GM18517 (cell line): ENCODE data around the gene ZCCHC13.
"Not testable (repeated sequence)": the region's sequence is repeated elsewhere in the genome, so short reads cannot be mapped to it uniquely, and the experiment has no call there.

Experiments used
- ATAC-seq: cut with Tn5 transposase; IDR thresholded peaks from one replicate; pipeline ENCODE4 v1.9.1; 2021; ENCODE audit warnings: mild to moderate bottlenecking, moderate library complexity; ENCODE audit not compliant: unreplicated experiment

The ZCCHC13 gene

DNA sequence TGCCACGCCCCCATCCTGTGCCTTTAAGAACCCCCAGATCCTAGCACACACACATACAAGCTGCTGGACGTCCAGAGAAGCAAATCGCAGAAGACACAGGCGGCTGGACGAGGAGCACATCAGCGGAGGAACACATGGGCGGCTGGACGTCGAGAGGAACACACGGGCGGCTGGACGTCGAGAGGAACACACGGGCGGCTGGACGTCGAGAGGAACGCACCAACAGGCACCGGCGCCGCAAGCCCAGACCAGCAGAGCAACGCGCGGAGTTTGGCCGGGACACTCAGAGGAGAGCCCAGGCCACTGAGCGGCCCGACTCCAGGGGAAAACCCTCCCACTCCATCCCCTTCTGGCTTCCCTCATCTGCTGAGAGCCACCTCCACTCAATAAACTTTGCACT is 17.2 kb downstream of the ZCCHC13 start:
- ATAC-seq: no peak

DNA sequence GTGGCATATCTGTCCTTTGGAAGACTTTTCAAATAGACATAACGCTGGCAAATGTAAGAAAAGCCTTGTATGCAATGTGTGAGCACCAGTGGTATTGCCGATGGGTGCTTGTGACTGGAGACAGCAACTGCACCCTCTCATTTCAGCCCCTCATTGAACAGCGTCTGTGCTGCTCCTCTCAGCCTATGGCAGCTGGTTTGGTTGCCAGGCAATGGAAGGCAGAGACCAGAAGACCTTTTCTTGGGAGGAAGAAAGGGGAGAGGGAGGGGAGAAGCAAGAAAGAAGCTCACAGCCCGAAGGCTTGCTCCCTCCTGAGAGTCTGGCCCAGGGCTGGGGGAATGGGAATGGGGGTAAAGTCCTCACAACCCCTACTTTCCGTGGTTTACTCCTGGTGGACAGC is 20.2 kb downstream of the ZCCHC13 start:
- no peak for ATAC-seq

DNA sequence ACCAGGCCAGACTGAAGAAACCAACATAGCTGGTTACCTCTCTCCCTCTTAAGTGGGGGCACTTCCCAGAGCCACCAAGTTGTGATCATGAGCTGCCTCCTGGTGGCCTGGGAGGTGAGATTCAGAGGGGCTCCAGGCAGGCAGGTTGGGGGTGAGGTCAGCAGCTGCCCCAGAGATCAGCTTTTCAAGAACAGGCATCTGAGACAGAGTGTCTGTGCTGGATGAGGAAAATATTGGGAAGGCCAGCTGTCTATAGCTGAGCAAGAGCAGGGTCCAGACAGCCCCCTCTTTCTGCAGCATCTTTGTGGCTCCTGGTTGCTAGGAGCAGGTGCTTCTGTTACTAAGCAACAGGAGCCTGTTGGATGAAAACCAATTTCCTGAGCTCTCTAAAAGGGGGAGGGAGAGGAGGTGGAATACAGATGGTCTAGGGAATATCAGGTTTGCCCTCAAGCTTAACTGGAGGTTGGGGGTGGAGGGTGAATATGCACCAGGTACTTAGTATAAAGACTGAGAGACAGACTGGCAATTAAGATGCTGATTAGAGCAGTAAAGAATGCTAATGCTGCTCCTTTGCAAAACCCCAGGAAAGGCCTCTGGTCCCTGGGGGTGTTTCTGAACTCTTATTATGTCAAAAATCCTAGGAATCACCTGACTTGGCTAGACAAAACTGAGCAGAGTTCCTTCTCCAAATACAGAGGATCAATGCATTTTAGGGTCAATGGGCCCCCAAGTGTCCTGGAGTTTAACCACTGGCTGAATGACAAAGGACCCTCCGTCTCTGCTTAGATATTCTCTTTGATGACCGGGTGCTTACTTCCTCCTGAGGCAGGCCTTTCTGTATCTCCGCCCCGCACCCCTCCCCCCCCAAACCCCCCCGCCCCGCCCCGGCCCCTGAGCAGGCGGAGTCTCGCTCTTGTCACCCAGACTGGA is 21.4 kb downstream of the ZCCHC13 start:
- ATAC-seq: no peak

DNA sequence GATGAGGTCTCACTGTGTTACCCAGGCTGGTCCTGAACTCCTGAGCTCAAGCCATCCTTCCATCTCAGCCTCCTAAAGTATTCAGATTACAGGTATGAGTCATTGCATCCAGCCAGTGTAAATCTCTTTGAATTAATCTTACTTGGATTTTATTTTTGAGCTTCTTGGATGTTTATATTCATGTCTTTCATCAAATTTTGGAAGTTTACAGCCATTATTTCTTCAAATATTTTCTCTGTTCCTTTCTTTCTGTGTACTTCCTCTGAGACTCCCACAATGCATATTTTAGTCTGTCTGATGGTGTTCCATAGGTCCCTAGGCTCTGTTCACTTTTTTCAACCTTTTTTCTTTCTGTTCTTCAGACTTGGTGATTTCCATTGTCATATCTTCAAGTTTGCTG is 34.9 kb downstream of the ZCCHC13 start:
- ATAC-seq: no peak

DNA sequence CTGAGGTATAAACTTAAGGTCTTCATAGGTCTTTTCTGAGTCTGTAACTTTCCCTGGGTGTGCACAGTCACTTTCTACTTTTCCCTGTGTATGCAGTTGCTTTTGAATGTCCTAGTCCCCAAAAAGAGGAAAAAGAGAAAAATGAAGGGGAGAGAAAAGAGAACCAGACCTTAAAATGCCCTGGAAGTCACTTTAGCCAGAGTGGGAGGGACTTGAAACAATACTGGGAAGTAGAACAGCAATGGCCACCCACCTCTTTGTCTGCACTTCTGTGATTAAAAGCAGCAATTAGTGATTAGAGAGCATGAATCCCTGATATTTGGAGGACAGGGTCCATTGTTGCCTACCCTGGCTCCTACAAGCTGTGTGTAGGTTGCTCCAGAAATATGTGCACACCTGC is 36.1 kb downstream of the ZCCHC13 start:
- ATAC-seq: no peak

DNA sequence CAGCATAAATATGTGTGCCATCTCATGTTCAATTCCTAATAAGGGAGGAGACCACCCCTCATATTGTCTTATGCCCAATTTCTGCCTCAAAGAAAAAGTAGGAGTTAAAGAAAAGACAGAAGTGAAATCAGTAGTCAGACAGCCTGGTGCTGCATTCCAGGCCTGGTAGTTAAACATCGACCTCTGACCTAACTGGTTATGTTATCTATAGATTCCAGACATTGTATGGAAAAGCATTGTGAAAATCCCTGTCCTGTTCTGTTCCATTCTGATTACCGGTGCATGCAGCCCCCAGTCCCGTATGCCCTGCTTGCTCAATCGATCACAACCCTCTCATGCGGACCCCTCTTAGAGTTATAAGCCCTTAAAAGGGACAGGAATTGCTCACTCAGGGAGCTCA is 38.2 kb downstream of the ZCCHC13 start:
- ATAC-seq: not testable (repeated sequence)

DNA sequence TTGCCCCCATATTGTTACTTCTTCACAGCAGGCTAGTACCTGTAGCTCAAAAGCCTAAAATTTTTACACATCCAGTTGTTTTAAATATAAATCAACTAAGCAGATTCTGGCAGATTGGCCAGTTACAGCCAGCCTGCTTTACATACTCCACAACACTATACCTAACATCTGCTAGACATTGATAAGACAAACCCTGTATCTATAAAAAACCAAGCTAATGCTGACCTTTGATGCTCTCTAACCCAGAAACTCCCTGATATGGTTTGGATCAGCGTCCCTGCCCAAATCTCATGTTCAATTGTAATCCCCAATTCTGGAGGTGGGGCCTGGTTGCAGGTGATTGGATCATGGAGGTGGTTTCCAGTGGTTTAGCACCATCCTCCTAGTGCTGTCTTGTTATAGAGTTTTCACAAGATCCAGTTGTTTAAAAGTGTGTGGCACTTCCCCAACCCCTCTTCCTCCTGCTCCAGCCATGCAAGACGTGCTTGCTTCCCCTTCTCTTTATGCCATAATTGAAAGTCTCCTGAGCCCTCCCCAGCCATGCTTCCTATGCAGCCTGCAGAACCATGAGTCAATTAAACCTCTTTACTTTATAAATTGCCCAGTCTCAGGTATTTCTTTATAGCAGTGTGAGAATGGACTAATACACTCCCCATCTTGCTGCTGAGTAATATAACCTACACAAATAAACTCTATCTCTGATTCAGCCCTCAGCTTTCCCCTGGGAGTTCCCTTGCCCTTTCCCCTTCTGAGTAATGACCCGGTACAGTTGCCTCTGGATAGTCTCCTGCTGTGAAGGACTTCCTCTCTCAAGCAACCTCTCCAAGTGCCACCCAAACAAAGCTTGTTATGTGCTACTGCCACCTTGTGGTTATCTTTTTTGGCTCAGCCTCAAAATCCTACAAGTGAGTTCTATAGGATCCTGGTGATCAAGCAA is 39.6 kb downstream of the ZCCHC13 start:
- ATAC-seq: peak; percentile 76

DNA sequence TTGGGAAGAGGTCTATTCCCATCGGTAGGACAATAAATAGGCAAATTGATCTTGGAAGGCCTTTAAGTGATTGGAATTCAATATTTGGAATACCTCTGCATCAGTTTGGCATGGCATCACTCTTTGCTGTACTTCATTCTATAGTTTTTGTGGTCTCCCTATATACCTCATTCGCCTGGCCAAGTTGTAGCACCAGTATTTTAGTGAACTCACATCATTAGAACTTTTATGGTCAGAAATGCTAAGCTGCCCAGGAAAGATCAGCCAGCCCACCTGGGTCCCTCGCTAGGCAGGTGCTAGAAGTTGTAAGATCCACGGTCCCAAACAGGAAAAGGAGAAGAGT is 40.3 kb downstream of the ZCCHC13 start:
- ATAC-seq: peak; percentile 10

DNA sequence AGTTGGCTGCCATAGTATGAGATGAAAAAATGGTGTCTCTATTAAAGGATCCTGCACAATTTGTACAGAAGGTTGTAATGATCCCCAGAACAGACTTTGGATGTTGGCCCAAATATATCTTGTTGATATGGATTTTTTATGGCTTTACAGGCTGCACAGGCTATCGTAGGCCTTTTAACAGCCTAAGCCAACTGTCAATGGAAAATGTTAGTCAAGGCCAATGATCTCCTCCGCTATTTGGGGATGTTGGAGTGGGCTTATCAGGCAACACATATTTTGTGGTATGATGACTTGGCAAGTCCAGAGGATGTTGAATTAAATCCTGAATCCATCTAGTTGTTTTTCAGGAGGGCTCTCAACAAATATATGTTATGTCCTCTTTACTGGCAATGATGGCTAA is 42.1 kb downstream of the ZCCHC13 start:
- no peak for ATAC-seq

DNA sequence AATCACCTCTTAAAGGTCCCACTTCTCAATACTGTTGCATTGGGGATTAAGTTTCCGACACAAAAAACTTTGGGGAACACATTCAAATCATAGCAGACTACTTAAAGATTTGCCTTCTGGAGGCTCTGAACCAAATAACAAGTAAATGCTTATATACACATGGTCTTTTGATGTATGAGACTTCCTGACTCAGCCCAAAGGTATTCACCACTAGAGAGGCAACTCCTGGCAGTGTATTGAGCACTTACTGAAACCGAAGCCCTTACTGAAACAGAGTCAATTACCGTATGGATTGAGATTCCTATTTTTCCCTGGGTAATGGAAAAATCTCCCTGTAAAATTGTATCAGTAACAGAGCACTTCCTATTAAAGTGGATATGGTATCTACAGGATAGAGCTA is 45.4 kb downstream of the ZCCHC13 start:
- no peak for ATAC-seq

DNA sequence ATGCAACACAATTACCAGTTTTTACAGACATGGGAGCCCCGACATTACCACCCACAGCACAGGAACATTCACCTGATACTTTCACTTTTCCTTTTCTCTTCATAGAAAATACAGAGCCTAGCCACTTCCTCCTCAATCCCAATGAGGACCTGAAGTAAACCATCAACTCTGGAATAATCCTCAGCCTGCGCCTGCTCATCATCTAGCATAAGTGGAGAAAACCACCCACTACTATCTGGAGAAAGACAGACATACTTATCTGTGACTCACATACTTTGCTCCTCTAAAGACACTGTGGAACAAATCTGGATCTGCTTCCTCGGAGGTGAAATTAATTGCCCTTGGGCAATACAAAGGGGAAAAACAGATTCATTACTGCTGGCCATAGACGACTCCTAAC is 47.8 kb downstream of the ZCCHC13 start:
- no peak for ATAC-seq

DNA sequence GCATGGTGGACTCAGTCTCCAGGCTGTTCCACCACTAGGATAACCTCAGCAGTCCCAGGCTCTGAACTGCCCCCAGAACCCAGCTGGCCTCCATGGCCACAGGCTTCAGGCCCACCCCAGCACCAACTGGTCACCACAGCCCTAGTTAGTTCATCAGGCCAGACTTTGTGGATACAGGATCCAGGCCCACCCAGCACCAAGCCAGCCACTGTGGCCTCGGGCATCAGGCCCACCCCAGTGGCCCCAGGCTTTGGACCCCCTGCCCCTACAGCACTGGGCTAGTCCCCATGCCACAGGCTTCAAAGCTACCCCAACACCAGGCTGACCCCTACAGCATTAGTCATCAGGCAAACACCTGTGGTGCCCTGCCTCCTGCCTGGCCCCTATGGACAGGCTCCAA is 50.0 kb downstream of the ZCCHC13 start:
- ATAC-seq: no peak
